ENCODE data around the gene PSMC3. TPM values are rescaled to one million over a fixed set of nuclear protein-coding genes. Genes with fewer than 3 reads are reported as not detected.

Gene PSMC3
- total RNA-seq, 3 donors from 2014 or later = 70.7 to 115 (median 91.0) TPM

DNA sequence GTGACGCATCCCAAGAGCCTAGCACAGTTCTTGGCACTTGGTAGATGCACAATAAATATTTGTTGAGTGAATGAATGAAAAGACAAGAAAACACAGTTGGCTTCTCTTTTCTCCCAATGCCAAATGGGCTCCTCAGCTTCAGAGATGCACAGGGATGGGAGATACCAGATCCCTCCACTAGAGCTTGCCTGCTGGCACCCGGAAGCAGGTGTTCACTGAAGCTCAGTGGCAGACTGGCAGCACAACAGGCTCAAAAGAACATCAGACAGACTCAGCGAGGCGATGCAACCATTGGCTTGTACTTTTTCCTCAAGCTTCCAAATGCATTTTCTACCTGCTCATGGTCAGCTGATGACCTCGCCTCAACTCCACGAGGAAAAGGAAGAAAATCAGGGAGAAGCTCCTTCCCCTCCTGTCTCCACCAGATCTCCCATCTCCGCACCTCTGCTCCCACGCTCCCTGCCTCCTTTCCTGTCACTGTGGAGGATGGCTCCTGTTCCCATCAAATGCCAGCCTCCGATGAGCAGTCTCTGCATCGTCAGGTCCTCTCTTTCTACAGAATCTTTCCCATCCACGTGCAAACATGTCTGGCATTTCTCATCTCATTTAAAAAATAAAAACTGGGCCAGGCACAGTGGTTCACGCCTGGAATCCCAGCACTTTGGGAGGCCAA lies 16.9 kb upstream of the PSMC3 start:
- Histone ChIP-seq H3K9me3 (no peaks in the 10 kb centered on the region), H3K36me3 (ENCODE audit: low read depth) (no peaks in the 10 kb centered on the region), H3K4me1 (ENCODE audit: low read depth) (no peaks in the 10 kb centered on the region), H3K4me3 (no peak overlapping the region)
- TF ChIP-seq, protein P1, sequence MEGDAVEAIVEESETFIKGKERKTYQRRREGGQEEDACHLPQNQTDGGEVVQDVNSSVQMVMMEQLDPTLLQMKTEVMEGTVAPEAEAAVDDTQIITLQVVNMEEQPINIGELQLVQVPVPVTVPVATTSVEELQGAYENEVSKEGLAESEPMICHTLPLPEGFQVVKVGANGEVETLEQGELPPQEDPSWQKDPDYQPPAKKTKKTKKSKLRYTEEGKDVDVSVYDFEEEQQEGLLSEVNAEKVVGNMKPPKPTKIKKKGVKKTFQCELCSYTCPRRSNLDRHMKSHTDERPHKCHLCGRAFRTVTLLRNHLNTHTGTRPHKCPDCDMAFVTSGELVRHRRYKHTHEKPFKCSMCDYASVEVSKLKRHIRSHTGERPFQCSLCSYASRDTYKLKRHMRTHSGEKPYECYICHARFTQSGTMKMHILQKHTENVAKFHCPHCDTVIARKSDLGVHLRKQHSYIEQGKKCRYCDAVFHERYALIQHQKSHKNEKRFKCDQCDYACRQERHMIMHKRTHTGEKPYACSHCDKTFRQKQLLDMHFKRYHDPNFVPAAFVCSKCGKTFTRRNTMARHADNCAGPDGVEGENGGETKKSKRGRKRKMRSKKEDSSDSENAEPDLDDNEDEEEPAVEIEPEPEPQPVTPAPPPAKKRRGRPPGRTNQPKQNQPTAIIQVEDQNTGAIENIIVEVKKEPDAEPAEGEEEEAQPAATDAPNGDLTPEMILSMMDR (IDR thresholded peaks at IDR 0.05) = no peak
- intact Hi-C loops (cut with DNase I, micrococcal nuclease) = no loop called here
- no peak for ATAC-seq
- DNase-seq = no peak

DNA sequence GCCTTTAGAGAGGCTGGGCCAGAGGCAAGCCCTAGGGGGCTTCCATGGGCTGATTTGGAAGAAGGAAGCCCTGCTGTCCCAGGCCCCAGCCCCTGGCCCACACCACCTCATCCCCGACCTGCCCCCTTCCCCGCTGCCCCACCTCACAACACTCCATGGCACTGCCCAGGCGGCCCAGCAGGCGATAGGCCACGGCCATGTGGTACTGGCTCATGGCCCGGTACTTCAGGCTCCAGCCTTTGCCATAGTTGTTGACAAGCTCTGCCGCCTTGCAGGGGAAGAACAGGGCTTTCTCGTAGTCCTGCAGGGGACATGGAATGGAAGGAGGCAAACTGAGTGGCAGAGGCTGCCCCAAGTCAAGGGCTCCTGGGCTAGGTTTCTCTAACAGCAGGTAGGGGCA lies 16.3 kb upstream of the PSMC3 start:
- intact Hi-C loops (cut with DNase I, micrococcal nuclease) = no loop called here
- ATAC-seq = no peak

DNA sequence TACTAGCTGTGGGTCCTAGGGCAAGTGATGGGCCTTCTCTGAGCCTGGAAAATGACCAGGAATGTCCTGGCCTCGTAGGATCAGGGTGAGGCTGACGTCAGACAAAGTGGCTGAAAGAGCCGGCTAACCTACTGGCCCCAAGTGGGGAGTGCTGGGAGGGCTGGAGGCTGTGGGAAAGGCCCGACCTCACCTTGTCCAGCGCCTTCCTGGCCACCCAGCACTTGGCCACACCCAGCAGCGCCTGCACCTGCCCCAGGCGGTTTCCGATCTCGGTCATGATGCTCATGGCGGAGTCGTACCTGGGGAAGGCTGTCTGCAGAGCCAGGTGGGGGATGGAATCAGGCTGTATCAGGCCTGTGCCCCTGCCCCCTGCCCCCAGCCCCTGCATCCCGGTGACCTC lies 15.2 kb upstream of the PSMC3 start:
- TF ChIP-seq, protein P1 (IDR thresholded peaks at IDR 0.05) = no peak
- Histone ChIP-seq H3K4me1 (ENCODE audit: low read depth) (peaks cover 5% of the 10 kb centered on the region), H3K4me3 (no peak overlapping the region), H3K36me3 (ENCODE audit: low read depth) (no peaks in the 10 kb centered on the region), H3K9me3 (no peaks in the 10 kb centered on the region)
- intact Hi-C loops (cut with DNase I, micrococcal nuclease) = no loop called here
- DNase-seq (no peak), ATAC-seq (no peak)

More for the DNA sequence above, 16.3 kb upstream of the PSMC3 start:
- no peak for DNase-seq
- H3K4me1 ChIP-seq (ENCODE audit: low read depth) = peaks cover 5% of the 10 kb centered on the region
- TF ChIP-seq, protein P1 (IDR thresholded peaks at IDR 0.05) = no peak
- H3K9me3 ChIP-seq = no peaks in the 10 kb centered on the region
- no peak overlapping the region for H3K4me3 ChIP-seq
- no peaks in the 10 kb centered on the region for H3K36me3 ChIP-seq (ENCODE audit: low read depth)

DNA sequence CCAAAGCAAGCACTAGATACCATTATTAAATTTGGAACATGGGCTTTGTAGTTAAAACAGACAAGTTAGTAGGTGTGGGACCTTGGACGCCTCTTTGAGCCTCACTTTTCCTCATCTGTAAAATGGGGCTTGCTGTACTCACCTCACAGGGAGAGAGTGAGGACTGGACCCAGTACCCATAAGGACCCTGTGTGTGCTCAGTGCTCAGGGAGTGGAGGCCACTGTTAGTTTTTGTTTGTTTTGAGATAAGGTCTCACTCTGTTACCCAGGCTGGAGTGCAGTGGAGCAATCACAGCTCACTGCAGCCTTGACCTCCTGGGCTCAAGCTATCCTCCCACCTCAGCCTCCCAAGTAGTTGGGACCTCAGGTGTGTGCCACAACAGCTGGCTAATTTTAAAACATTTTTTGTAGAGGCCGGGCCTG lies 13.8 kb upstream of the PSMC3 start:
- H3K4me3 ChIP-seq = no peak overlapping the region
- ATAC-seq (no peak), DNase-seq (no peak)
- no peaks in the 10 kb centered on the region for H3K9me3 ChIP-seq
- intact Hi-C loops (cut with DNase I, micrococcal nuclease) = no loop called here
- H3K36me3 ChIP-seq (ENCODE audit: low read depth) = no peaks in the 10 kb centered on the region
- TF ChIP-seq, protein P1 (IDR thresholded peaks at IDR 0.05) = no peak
- H3K4me1 ChIP-seq (ENCODE audit: low read depth) = peaks cover 5% of the 10 kb centered on the region

DNA sequence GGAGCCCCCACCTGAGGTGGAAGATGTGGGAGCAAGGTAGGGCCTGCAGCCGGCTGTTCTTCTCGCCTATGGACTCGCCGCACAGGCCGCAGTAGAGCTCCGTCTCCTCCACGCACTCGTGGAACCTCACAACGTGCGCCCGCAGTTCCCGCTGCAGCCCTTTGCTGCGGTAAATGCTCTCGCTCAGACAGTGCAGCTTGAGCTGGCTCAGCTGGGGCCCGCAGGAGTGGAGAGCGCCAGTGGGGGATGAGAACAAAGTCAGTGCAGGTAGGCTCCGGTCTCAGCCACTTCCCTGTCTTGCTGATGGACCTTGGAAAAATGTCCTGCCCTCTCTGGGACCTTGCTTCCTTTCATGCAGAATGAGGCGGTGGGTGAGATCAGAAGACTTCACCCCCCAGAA lies 12.5 kb upstream of the PSMC3 start:
- H3K36me3 ChIP-seq (ENCODE audit: low read depth) = no peaks in the 10 kb centered on the region
- TF ChIP-seq, protein P1 (IDR thresholded peaks at IDR 0.05) = no peak
- intact Hi-C loops (cut with DNase I, micrococcal nuclease) = no loop called here

More for the DNA sequence above, 12.5 kb upstream of the PSMC3 start:
- DNase-seq (no peak), ATAC-seq (no peak)
- Histone ChIP-seq H3K9me3 (no peaks in the 10 kb centered on the region), H3K4me3 (no peak overlapping the region), H3K4me1 (ENCODE audit: low read depth) (peaks cover 5% of the 10 kb centered on the region)

All from mucosa of descending colon (tissue), 3 donors.